Lung (tissue), 12 donors: ENCODE data around the gene STEAP3. TPM values are rescaled to one million over a fixed set of nuclear protein-coding genes. Genes with fewer than 3 reads are reported as not detected.

Experiments
- ATAC-seq: fragments of 200-7000 bp; cut with Tn5 transposase; one replicate; pipeline ENCODE4 v1.9.1; 2020; ENCODE audit warnings: moderate number of reproducible peaks; ENCODE audit not compliant: insufficient read depth, low FRiP score
- DNase-seq, 3 donors: peaks; one replicate each; pipeline ENCODE4 v3.0.0-alpha.2; 2013 to 2017
- H3K27ac ChIP-seq, 2 donors: one replicate each; pipeline ENCODE4 v1.5.1; 2013; ENCODE audit warnings: mild to moderate bottlenecking in 2 of 2, moderate library complexity in 2 of 2, control low read depth in 1 of 2, inconsistent platforms in 1 of 2, low read depth in 1 of 2, low read length in 1 of 2
- H3K27me3 ChIP-seq, 3 donors: one replicate each; pipeline ENCODE4 v1.5.1; 2013; ENCODE audit warnings: low read length in 2 of 3; ENCODE audit not compliant: control insufficient read depth in 3 of 3, insufficient read depth in 3 of 3
- H3K36me3 ChIP-seq, 4 donors: one replicate each; pipeline ENCODE4 v1.5.1; 2013; ENCODE audit warnings: low read length in 4 of 4, mild to moderate bottlenecking in 1 of 4, moderate library complexity in 1 of 4; ENCODE audit not compliant: control insufficient read depth in 4 of 4, insufficient read depth in 4 of 4
- H3K4me1 ChIP-seq, 5 donors: one replicate each; pipeline ENCODE4 v1.5.1; 2013; ENCODE audit warnings: low read length in 5 of 5, mild to moderate bottlenecking in 2 of 5, moderate library complexity in 1 of 5; ENCODE audit not compliant: control insufficient read depth in 5 of 5, insufficient read depth in 5 of 5
- H3K4me3 ChIP-seq: one replicate; pipeline ENCODE4 v1.5.1; 2013; ENCODE audit warnings: mild to moderate bottlenecking, control low read depth, moderate library complexity
- H3K9ac ChIP-seq, 2 donors: one replicate each; pipeline ENCODE4 v1.5.1; 2013; ENCODE audit warnings: low read length in 2 of 2, control low read depth in 1 of 2; ENCODE audit not compliant: insufficient read depth in 1 of 2
- H3K9me3 ChIP-seq, 4 donors: one replicate each; pipeline ENCODE4 v1.5.1; 2013; ENCODE audit warnings: low read length in 3 of 4, mild to moderate bottlenecking in 1 of 4, moderate library complexity in 1 of 4; ENCODE audit not compliant: control insufficient read depth in 4 of 4, insufficient read depth in 3 of 4
- CTCF ChIP-seq: IDR thresholded peaks from 2 replicates; pipeline ENCODE4 v1.5.1; 2012; ENCODE audit warnings: mild to moderate bottlenecking; ENCODE audit errors: control extremely low read depth, extremely low read depth
- WGBS, 2 donors: extraction: QIAGEN DNeasy Blood & Tissue Kit; methylation state at CpG; one replicate each; pipeline ENCODE4 v1.1.7; 2013; 5-methylcytosine and 5-hydroxymethylcytosine counted together
- polyA plus RNA-seq, 2 donors: library from polyadenylated mRNA; stranded (reverse); fragments of 200-250 nt; gene quantifications; one replicate each; pipeline ENCODE4 v1.2.1, GENCODE V29; 2013
- total RNA-seq, 2 donors: library from RNA; depleted of rRNA in 1 of 2; stranded (reverse); fragments of >200 nt in 1 of 2; gene quantifications; one replicate each; pipeline ENCODE4 v1.2.1, GENCODE V29; 2014 to 2021
- donor health status: control.
- donor health status: control.
- donor health status: Bipolar disorder and iron deficiency.
- donor health status: healthy.
- donor health status: DM: yes; HTN: yes; CAD: no.

STEAP3 gene
- total and polyA plus RNA-seq, 4 donors: 4.3 to 47.8 (median 20.1) TPM

DNA sequence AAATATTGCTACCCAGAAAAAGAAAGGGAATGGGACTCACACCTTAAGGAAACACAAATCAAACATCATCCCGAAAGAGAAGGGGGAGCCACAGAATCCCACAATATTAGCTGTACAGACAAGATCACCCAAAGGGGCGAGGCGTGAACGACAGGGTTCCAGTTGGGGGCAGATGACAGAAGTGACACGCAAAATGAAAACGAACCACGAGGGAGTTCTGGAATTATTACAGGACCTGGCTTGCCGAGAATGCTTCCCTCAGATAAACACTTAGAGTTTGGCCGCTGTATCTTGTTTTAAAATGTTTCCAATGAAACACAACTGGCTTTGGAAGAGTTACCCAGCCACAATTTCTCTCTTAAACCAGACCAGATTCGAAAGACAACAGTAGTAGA, 82.6 kb downstream of the STEAP3 start:
- Histone ChIP-seq H3K4me3 (no peak overlapping the region), H3K27ac (peak overlapping the region in 1 of 2 donors; percentile 58), H3K27me3 (no peaks in the 10 kb centered on the region), H3K9ac (peak overlapping the region in 1 of 2 donors; percentile 19), H3K4me1 (peaks cover 0 to 3% (median 0%) of the 10 kb centered on the region in 5 donors), H3K36me3 (peaks cover 0 to 3% (median 2%) of the 10 kb centered on the region in 4 donors), H3K9me3 (no peaks in the 10 kb centered on the region)
- ATAC-seq (no peak), DNase-seq (no peak)
- 85 to 87% methylated on average over 10 of the region's 10 CpGs for WGBS, 2 donors
- TF ChIP-seq CTCF: no peak

- H3K9ac ChIP-seq: no peak overlapping the region
- H3K27me3 ChIP-seq: no peaks in the 10 kb centered on the region
- ATAC-seq: no peak
- 94% methylated on average over 7 of the region's 7 CpGs for WGBS, 2 donors
- no peak overlapping the region for H3K4me3 ChIP-seq
- H3K4me1 ChIP-seq: peaks cover 0 to 3% (median 0%) of the 10 kb centered on the region in 5 donors
- H3K9me3 ChIP-seq: no peaks in the 10 kb centered on the region
- H3K36me3 ChIP-seq: peaks cover 0 to 3% (median 0%) of the 10 kb centered on the region in 4 donors
- TF ChIP-seq CTCF: no peak
- DNase-seq: no peak
- H3K27ac ChIP-seq: no peak overlapping the region
These were observed 83.9 kb downstream of the STEAP3 start for GRCh38 chr2:119307419-119308140.

- no peak for TF ChIP-seq CTCF
- peaks cover 0 to 3% (median 0%) of the 10 kb centered on the region in 5 donors for H3K4me1 ChIP-seq
- H3K9ac ChIP-seq: no peak overlapping the region
- WGBS, 2 donors: 95 to 97% methylated on average over 4 of the region's 4 CpGs
- H3K36me3 ChIP-seq: peaks cover 0 to 3% (median 0%) of the 10 kb centered on the region in 4 donors
- H3K27ac ChIP-seq: no peak overlapping the region
- ATAC-seq (no peak), DNase-seq (no peak)
- H3K27me3 ChIP-seq: no peaks in the 10 kb centered on the region
- no peak overlapping the region for H3K4me3 ChIP-seq
- no peaks in the 10 kb centered on the region for H3K9me3 ChIP-seq
These were observed 85.2 kb downstream of the STEAP3 start for GRCh38 chr2:119308793-119309330.
